Right lung (tissue), 5 donors: Measurements from ENCODE around the gene TAP1. TPM values are rescaled to one million over a fixed set of nuclear protein-coding genes. Genes with fewer than 3 reads are reported as not detected.

Source experiments
- DNase-seq, 2 donors: peaks; one replicate each; pipeline ENCODE4 v3.0.0-alpha.2; 2013
- polyA plus RNA-seq, 5 donors: library from polyadenylated mRNA; unstranded; fragments of 120-200 nt; gene quantifications; one replicate each; pipeline versions ENCODE4 v1.2.1 to v1.2.3, GENCODE V29; 2013; ENCODE audit warnings: inconsistent platforms in 1 of 5, low replicate concordance in 1 of 5; ENCODE audit not compliant: insufficient read length in 5 of 5, insufficient read depth in 1 of 5

The TAP1 gene
- polyA plus RNA-seq, 5 donors, result 18.2 to 22.5 (median 20.2) TPM

- DNase-seq, result no peak
These were observed 10.8 kb downstream of the TAP1 start for GRCh38 chr6:32842690-32843089.

GRCh38 chr6:32842021-32842650, 11.4 kb downstream of the TAP1 start:
- DNase-seq, result no peak

GRCh38 chr6:32840604-32841246, 12.8 kb downstream of the TAP1 start:
- DNase-seq, result no peak

GRCh38 chr6:32839356-32839755, 14.1 kb downstream of the TAP1 start:
- no peak for DNase-seq

GRCh38 chr6:32838114-32838958, 15.2 kb downstream of the TAP1 start, which contains the start of gene TAP2:
Gene TAP2 (minus strand): TSS chr6:32838739. CDS start chr6:32838233, 506 bp downstream.
- DNase-seq, result peak; percentile 93 to 94

GRCh38 chr6:32837651-32838113, 15.8 kb downstream of the TAP1 start:
- no peak for DNase-seq

GRCh38 chr6:32836873-32837272, 16.6 kb downstream of the TAP1 start:
- no peak for DNase-seq

- DNase-seq, result no peak
These were observed 18.2 kb downstream of the TAP1 start for GRCh38 chr6:32835167-32835893.

- DNase-seq, result no peak
These were observed 19.8 kb downstream of the TAP1 start for GRCh38 chr6:32833664-32834063.

GRCh38 chr6:32832535-32832934, 21.0 kb downstream of the TAP1 start:
- DNase-seq, result no peak

- DNase-seq, result no peak
These were observed 22.6 kb downstream of the TAP1 start for GRCh38 chr6:32830936-32831335.

- no peak for DNase-seq
These were observed 23.5 kb downstream of the TAP1 start for GRCh38 chr6:32830017-32830416.

- no peak for DNase-seq
These were observed 24.0 kb downstream of the TAP1 start for GRCh38 chr6:32829495-32829894.

- no peak for DNase-seq
These were observed 26.5 kb downstream of the TAP1 start for GRCh38 chr6:32827025-32827424.

GRCh38 chr6:32825966-32826365, 27.5 kb downstream of the TAP1 start:
- peak in 1 of 2 donors; percentile 9 for DNase-seq

- no peak for DNase-seq
These were observed 33.8 kb downstream of the TAP1 start for GRCh38 chr6:32819729-32820128.

GRCh38 chr6:32818867-32819266, 34.6 kb downstream of the TAP1 start:
- DNase-seq, result no peak

GRCh38 chr6:32816746-32817204, 36.7 kb downstream of the TAP1 start, which contains the start of gene HLA-DOB:
Gene HLA-DOB (minus strand): TSS chr6:32817002. CDS start chr6:32816951, 51 bp downstream.
- no peak for DNase-seq

GRCh38 chr6:32815996-32816395, 37.5 kb downstream of the TAP1 start:
- DNase-seq, result no peak

- DNase-seq, result no peak
These were observed 38.4 kb downstream of the TAP1 start for GRCh38 chr6:32815115-32815514.

GRCh38 chr6:32814145-32814544, 39.4 kb downstream of the TAP1 start:
- DNase-seq, result no peak

- DNase-seq, result peak; percentile 25 to 39
These were observed 44.3 kb downstream of the TAP1 start for GRCh38 chr6:32809171-32809570.
